GM18867 (cell line): ENCODE data around the gene ACOXL.

ENCODE experiments used
- ATAC-seq: cut with Tn5 transposase; IDR thresholded peaks from one replicate; pipeline ENCODE4 v1.9.1; 2021; ENCODE audit warnings: mild to moderate bottlenecking, moderate library complexity; ENCODE audit not compliant: unreplicated experiment

ACOXL gene

GRCh38 chr2:111120253-111121027, 388.1 kb downstream of the ACOXL start, which contains the start of gene BCL2L11:
TSS of gene BCL2L11 (plus strand) at chr2:111120914. CDS start at chr2:111123746, 2,832 bp downstream.
- peak; percentile 52 for ATAC-seq

GRCh38 chr2:111121028-111121827, 388.9 kb downstream of the ACOXL start:
- ATAC-seq = peak; percentile 1

- ATAC-seq = peak; percentile 55
Measured at GRCh38 chr2:111121828-111122630, 389.7 kb downstream of the ACOXL start.

GRCh38 chr2:111122631-111123421, 390.5 kb downstream of the ACOXL start:
- ATAC-seq = no peak

- no peak for ATAC-seq
Measured at GRCh38 chr2:111123751-111124150, 391.4 kb downstream of the ACOXL start.

- ATAC-seq = no peak
Measured at GRCh38 chr2:111126581-111126980, 394.2 kb downstream of the ACOXL start.

- ATAC-seq = no peak
Measured at GRCh38 chr2:111127351-111127750, 395.0 kb downstream of the ACOXL start.

- ATAC-seq = no peak
Measured at GRCh38 chr2:111128096-111128495, 395.7 kb downstream of the ACOXL start.

- no peak for ATAC-seq
Measured at GRCh38 chr2:111133603-111134002, 401.2 kb downstream of the ACOXL start.

- ATAC-seq = no peak
Measured at GRCh38 chr2:111134055-111134454, 401.7 kb downstream of the ACOXL start.

- no peak for ATAC-seq
Measured at GRCh38 chr2:111135237-111135909, 403.0 kb downstream of the ACOXL start.

- no peak for ATAC-seq
Measured at GRCh38 chr2:111135910-111136297, 403.5 kb downstream of the ACOXL start.

GRCh38 chr2:111138839-111139238, 406.5 kb downstream of the ACOXL start:
- ATAC-seq = no peak

- ATAC-seq = no peak
Measured at GRCh38 chr2:111139637-111140317, 407.4 kb downstream of the ACOXL start.

GRCh38 chr2:111140815-111141214, 408.4 kb downstream of the ACOXL start:
- no peak for ATAC-seq

GRCh38 chr2:111142101-111142500, 409.7 kb downstream of the ACOXL start:
- ATAC-seq = no peak

GRCh38 chr2:111143107-111143842, 410.9 kb downstream of the ACOXL start:
- no peak for ATAC-seq

GRCh38 chr2:111143843-111144198, 411.4 kb downstream of the ACOXL start:
- ATAC-seq = no peak
